GM08714 (cell line): ENCODE measurements around the gene MORN4.
"Not testable (repeated sequence)": the region's sequence is repeated elsewhere in the genome, so short reads cannot be mapped to it uniquely, and the experiment has no call there.

Source experiments
- H3K4me3 ChIP-seq: fragments of 200-500 bp; sonication (Bioruptor generic); 2 replicates; pipeline ENCODE4 v1.5.1; 2014; ENCODE audit warnings: mild to moderate bottlenecking, low read length, inconsistent platforms
- ZNF274 ChIP-seq: IDR thresholded peaks from 2 replicates; pipeline ENCODE4 v1.6.1; 2012; ENCODE audit warnings: mild to moderate bottlenecking, low read depth, low read length

The MORN4 gene

GRCh38 chr10:97632949-97633884 is at the start of gene MORN4:
TSS of gene MORN4 (minus strand) at chr10:97633500. CDS start at chr10:97619653, 13,847 bp downstream.
- peak within 1 kb of the TSS; percentile 49 for H3K4me3 ChIP-seq
- TF ChIP-seq ZNF274 = no peak

- TF ChIP-seq ZNF274 = no peak
Measured at GRCh38 chr10:97682042-97682441, 48.7 kb upstream of the MORN4 start.

DNA sequence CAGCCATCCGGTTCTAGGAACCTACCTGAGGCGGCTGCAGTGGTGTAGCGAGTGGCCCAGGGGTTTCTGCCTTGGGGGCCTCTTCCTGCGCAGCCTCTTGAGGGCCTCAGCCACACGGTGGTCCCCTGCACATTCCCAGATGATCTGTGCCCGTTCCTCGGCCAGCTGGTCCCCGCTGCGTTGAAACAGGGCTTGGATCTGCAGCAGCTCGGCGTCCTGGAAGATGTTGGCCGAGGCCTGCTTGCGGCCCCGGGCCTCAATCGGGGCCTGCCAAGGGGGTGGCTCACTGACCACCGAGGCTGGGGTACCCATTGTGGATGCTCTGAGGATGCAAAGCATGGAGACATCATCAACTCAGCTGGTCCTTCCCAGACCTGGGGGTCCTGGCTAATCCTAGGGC is 46.3 kb upstream of the MORN4 start:
- no peak for TF ChIP-seq ZNF274
- H3K4me3 ChIP-seq = no peak overlapping the region

More at GRCh38 chr10:97682042-97682441, 48.7 kb upstream of the MORN4 start:
- no peak overlapping the region for H3K4me3 ChIP-seq

DNA sequence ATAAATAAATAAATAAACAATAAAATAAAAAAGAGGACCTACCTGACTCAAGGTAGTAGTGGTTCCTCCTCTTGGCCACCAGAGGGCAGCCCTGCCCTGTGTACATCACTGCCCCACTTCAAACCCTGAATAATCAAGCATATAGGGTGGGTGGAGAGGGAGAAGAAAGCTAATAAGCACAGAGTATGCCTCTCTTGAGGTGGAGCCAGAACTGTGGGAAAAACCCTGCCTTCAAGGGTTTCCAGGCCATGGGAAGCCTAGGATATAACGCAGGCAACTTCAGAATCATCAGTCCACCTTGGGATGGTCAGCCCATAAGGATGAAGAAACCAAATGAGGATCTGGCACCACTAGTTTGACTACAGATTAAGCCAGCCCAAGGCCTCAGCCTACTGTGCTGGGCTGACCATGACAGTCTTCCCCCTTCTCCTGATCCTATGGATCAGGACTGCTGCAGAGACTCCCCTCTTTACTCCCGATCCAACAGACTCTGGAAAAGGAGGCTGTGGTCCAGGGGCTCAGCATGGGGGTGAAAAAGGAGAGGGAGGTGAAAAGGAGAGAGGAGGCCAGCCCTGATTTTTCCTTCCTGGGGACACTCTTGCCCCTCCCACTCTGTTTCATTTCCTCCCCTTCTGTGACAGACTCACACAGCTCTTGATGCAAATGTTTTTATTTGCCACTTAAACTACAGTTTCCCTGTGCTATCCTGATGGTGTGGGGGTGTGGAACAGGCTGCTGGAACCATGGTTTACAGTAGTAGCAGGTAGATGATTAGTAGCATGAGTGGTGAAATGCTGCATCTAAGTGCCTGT is 43.7 kb upstream of the MORN4 start:
- H3K4me3 ChIP-seq = no peak overlapping the region
- TF ChIP-seq ZNF274 = no peak

DNA sequence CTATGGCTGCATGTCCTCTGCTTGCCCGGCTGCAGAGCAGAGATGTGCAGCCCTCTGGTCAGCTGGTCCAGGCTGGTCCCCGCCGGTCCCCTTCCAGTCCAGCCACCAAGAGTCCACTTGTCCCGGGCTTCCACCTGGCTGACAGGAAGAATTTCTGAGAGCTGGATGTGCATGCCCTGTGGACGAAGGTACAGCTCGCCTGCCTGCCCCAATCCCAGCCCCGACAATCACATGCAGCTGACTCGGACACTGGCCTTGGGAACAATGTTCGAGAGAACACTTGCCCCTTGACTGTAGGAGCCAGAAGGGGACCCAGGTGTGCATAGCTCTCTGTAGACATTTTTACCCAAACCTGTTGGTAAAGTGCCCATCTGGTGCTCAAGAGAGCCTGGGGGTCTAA is 41.9 kb upstream of the MORN4 start:
- TF ChIP-seq ZNF274 = no peak

GRCh38 chr10:97673736-97674525 is 40.6 kb upstream of the MORN4 start:
- TF ChIP-seq ZNF274 = no peak
- H3K4me3 ChIP-seq = no peak overlapping the region

More for the DNA sequence above, 41.9 kb upstream of the MORN4 start:
- no peak overlapping the region for H3K4me3 ChIP-seq

DNA sequence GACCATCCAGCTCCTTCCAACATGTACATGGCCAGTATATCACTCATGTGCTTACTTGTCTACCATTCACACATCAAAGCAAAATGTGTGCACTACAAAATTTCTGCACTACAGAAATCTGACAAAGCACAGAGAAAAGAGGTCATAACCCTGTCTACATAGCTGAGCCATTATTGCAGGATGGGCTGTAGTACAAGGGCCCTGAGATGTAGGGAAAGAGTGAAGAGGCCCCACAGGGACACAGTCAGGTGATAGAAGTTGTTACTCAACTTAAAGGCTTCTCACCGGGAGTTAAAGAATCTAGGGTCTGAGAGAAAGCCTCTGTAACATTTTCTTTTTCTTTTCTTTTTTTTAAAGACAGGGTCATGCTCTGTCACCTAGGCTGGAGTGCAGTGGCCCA is 36.3 kb upstream of the MORN4 start:
- H3K4me3 ChIP-seq = no peak overlapping the region
- TF ChIP-seq ZNF274 = no peak

- TF ChIP-seq ZNF274 = no peak
- no peak overlapping the region for H3K4me3 ChIP-seq
Measured at GRCh38 chr10:97667463-97667862, 34.2 kb upstream of the MORN4 start.

DNA sequence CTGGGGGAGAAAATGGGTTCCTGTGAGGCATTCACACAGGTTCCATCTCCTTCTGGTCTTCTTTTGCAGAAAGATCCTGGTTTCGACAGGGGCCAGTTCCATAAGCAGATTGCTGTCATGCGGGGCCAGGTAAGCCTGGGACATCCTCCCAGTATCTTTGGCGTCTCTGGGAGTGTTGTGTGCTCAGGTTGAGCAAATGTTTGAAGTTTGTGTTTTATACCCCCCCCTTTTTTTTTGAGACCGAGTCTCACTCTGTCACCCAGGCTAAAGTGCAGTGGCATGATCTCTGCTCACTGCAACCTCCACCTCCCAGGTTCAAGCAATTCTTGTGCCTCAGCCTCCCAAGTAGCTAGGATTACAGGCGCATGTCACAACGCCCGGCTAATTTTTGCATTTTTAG is 33.7 kb upstream of the MORN4 start:
- H3K4me3 ChIP-seq = no peak overlapping the region
- TF ChIP-seq ZNF274 = no peak

GRCh38 chr10:97664282-97664850 is 31.1 kb upstream of the MORN4 start:
- H3K4me3 ChIP-seq = no peak overlapping the region
- no peak for TF ChIP-seq ZNF274

- no peak for TF ChIP-seq ZNF274
- H3K4me3 ChIP-seq = no peak overlapping the region
Measured at GRCh38 chr10:97659589-97659988, 26.3 kb upstream of the MORN4 start.

DNA sequence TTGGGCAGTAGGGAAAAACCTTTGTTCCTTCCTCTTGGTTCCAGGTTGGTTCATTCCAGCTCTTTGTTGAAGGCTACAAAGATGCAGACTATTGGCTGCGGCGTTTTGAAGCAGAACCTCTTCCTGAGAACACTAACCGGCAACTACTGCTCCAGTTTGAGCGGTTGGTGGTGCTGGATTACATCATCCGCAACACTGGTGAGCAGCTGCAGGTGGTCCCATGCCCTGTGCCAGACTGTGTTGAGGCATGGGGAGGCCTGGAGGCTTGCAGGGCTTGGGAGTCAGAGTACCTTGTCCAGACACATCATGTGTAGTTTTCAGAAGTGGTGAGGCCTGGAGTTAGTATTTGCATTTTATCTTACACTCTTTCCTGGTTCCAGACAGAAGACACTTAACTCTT is 23.5 kb upstream of the MORN4 start:
- TF ChIP-seq ZNF274 = no peak
- no peak overlapping the region for H3K4me3 ChIP-seq

DNA sequence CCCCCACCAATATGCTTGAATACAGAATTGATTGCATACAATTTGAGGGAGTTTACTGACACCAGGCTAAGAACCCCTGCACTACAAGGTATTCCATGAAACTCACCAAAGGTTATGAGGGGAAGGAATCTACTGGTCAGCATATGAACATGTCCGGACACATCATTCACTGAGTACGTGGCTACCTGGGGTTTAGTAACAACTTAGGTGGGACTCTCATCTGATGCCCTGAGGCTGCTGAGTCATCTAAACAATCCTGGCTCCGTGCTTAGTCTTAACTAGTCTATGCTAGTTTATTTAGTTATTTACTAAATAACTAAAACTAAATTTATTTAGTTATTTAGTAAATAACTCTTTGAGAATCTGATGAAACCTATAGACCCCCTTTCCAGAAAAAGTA is 18.5 kb upstream of the MORN4 start:
- TF ChIP-seq ZNF274 = no peak
- H3K4me3 ChIP-seq = no peak overlapping the region

- no peak overlapping the region for H3K4me3 ChIP-seq
- TF ChIP-seq ZNF274 = no peak
Measured at GRCh38 chr10:97650726-97651125, 17.4 kb upstream of the MORN4 start.

DNA sequence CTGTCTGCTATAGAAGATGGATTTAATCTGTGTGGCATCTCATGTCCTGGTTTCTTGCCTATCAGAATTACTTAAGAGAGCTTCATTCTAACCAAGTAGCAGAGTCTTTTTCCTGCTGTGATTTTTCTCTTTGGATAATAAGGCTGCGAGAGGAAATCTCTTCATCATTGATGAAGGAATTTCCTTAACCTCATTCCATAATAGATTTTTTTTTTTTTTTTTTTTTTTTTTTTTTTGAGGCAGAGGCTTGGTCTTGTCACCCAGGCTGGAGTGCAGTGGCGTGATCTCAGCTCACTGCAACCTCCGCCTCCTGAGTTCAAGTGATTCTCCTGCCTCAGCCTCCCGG is 16.1 kb upstream of the MORN4 start:
- H3K4me3 ChIP-seq = not testable (repeated sequence)
